GM18511 (cell line): ENCODE data around the gene TMED1.

Experiments used
- ATAC-seq: cut with Tn5 transposase; IDR thresholded peaks from one replicate; pipeline ENCODE4 v1.9.1; 2021; ENCODE audit warnings: mild to moderate bottlenecking, moderate library complexity; ENCODE audit not compliant: unreplicated experiment

TMED1 gene

DNA sequence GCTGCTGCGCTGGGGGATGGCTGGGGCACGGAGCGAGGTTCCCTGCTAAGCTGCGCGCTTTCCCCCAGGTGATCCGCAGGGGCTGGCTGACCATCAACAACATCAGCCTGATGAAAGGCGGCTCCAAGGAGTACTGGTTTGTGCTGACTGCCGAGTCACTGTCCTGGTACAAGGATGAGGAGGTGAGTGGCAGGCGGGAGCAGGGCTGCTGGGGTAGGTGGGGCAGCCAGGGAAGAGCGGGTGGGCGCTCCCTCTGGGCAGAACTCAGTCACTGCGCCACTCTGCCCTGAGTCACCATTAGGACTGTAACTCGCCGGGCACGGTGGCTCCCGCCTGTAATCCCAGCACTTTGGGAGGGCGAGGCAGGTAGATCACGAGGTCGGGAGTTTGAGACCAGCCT is 23.8 kb downstream of the TMED1 start:
- ATAC-seq, result no peak

GRCh38 chr19:10811391-10812111 is 24.5 kb downstream of the TMED1 start:
- ATAC-seq, result no peak

- ATAC-seq, result no peak
Measured at GRCh38 chr19:10809651-10810285, 26.2 kb downstream of the TMED1 start.

GRCh38 chr19:10808937-10809649 is 26.9 kb downstream of the TMED1 start:
- ATAC-seq, result no peak

GRCh38 chr19:10805758-10806247 is 30.2 kb downstream of the TMED1 start:
- no peak for ATAC-seq

DNA sequence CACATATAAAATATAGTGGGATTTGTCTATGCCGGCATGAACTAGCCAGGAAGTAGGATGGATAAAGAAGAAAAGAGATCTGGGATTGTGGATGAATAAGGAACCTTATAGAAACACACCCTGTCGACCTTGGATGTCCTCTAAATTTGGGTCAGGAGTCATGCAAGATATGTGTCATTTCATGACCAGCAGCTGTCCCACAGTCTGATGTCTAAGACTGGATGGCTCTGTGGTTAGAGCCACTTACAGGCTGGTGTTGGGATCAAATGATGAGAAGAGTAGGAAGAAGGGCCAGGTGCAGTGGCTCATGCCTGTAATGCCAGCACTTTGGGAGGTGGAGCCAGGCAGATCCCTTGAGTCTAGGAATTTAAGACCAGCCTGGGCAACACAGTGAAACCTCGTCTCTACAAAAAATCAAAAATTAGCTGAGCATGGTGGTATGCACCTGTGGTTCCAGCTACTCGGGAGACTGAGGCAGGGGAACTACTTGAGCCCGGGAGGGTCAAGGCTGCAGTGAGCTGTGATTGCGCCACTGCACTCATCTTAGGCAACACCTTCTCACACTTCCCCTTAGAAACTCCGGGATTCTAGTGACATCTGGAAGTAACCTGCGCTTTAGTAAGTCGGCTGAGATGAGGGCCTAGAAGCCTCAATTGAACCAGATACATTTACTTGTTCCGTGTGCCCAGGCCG is 30.8 kb downstream of the TMED1 start:
- ATAC-seq, result no peak

DNA sequence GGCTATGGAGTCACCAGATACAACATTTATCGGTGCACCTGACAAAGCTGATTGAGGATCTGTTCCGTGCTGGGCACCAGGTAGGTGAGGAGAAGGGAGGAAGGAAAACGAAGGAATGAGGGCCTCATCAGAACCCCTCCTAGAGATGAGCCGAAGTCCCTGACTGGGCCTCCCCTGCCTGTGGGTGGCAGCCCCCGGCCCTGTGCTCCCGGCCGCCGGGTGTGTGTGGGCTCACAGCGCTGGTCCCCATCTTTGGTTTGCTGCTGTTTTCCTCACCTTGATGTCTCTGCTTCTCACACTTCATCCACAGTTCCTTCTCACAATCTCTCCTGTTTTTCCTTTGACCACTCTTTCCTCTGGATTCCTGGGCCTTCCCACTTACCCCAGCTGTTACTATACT is 32.8 kb downstream of the TMED1 start:
- no peak for ATAC-seq

DNA sequence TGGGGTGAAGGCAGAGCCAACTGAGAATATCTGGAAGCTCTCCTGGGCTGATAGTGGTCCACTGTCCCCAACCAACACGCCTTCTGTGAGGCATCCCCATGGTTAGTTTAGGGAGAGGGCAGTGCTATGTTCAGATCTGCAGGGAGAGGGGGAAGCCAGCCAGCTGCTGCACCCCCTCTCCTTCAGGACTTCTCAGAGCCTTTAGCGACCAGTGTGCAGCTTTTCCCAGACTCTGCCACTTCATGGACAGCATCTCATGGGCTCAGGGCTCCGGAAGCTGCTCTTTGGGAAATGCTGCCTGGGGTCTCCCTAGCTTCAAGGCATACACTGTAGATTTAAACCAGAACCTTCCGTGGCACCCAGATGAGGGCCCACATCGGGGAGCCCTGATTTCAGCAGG is 33.5 kb downstream of the TMED1 start:
- ATAC-seq, result no peak

DNA sequence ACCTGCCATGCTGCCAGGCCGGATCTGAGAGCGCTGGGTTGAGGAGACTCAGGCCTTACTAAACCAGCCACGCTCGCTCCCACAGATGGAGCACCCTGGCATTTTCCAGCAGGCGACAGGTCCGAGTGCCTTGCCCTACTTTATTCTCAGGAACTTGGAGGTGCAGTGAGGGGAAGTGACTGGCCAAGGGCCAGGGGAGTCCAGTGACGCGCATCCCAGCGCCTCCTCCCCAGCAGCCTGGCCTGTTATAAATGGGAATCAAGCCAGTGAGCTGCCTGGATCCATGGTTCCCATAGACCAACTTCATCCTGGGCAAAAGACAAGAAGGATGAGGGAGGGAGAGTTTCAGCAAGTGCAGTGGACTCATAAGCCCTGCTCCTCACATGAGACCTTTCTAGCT is 35.5 kb downstream of the TMED1 start:
- no peak for ATAC-seq

DNA sequence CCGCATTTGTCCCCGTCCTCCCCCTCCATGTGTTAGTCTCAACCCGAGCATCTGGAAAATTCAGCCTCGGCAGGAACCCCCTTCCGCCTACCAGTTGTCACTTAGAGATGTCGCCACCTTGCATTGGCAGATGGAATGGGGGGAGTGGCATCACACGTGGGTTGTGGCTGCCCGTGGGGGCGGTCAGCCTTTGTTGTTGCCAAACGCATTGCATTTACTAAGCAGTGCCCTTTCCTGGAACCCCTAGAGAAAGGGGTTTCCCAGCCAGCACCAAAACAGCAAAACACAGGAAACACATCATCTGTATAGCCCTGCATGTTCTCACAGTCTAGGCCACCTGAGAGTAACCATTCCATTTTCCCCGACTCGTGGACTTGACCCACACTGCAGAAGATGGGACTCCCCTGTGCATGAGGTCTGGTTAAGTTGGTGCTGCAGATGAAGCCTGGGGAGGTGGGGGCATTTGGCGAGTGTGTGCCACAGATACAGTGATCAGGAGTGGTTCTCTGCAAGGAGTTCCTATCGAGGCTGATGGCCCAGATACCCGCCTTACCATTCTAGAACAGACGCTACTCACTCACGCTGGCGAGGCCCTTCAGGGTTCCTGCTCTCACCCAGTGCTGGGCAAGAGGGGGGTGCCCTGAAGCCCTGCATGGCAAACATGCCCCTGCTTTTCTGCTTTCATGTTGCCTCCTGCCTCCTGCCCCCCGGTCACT is 38.3 kb downstream of the TMED1 start:
- ATAC-seq, result no peak

DNA sequence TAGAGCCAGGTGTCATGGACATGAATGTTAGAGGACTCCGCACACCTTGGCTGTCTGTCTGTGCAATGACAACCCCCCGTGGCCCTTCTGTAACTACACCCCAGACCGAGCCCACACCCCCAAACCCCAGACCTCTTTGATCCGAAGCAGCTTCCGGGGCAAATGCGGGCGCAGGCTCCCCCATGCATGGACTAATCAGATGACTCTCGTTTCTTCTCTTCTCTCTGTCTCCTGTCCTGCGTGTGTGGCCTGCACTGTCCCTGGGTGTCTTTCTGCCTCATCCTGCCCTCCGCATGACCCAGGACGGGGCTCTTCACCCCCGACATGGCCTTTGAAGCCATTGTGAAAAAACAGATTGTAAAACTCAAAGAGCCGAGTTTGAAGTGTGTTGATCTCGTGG is 38.9 kb downstream of the TMED1 start:
- no peak for ATAC-seq

DNA sequence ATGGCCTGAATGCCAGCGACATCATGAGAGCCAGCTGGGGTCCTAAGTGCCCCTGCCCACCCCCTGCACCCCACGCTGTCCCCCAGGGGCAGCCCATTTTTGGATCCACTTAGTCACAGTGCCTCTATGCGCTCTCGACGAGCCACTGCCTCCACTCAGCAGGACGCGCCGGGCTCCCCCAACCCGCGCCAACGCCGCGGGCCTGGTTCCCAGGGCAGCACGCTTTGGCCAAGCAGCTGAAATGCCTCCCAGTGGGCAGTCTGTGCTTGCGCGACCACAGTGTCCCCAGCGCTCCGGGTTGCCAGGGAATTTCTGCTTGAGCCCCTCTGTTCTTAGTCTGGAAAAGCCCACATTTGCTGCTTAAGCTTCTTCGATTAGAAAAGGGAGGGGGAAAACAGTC is 39.4 kb downstream of the TMED1 start:
- no peak for ATAC-seq

- no peak for ATAC-seq
Measured at GRCh38 chr19:10789866-10790265, 46.1 kb downstream of the TMED1 start.

GRCh38 chr19:10788146-10788545 is 47.9 kb downstream of the TMED1 start:
- ATAC-seq, result no peak

GRCh38 chr19:10784257-10784656 is 51.8 kb downstream of the TMED1 start:
- ATAC-seq, result no peak

DNA sequence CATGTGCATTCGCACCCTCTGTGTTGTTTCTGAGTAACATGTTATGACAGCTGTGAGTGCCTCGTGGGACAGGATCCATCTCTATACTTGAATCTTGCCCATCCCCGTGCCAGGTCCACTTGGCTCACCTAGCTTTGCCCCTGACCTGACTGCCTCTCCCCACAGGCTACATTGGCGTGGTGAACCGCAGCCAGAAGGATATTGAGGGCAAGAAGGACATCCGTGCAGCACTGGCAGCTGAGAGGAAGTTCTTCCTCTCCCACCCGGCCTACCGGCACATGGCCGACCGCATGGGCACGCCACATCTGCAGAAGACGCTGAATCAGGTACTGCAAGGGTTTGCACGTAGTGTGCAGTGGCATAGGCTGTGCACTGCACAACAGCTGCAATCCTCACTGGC is 53.2 kb downstream of the TMED1 start:
- no peak for ATAC-seq
